HUES6 (cell line): ENCODE results near the gene PET100.

Experiments
- H3K27ac ChIP-seq: 2 replicates; pipeline ENCODE4 v1.7.0; 2013; ENCODE audit warnings: low read depth, mild to moderate bottlenecking, low read length, inconsistent platforms
- H3K27me3 ChIP-seq: 2 replicates; pipeline ENCODE4 v1.6.1; 2013; ENCODE audit warnings: low read length; ENCODE audit not compliant: control insufficient read depth, insufficient read depth
- H3K36me3 ChIP-seq: 2 replicates; pipeline ENCODE4 v1.6.1; 2013; ENCODE audit warnings: low read length; ENCODE audit not compliant: control insufficient read depth, insufficient read depth
- H3K4me1 ChIP-seq: 2 replicates; pipeline ENCODE4 v1.6.1; 2013; ENCODE audit warnings: low read length; ENCODE audit not compliant: control insufficient read depth, insufficient read depth
- H3K4me3 ChIP-seq: 2 replicates; pipeline ENCODE4 v1.5.1; 2013; ENCODE audit warnings: low read depth, low read length
- H3K9ac ChIP-seq: one replicate; pipeline ENCODE4 v1.6.1; 2013; ENCODE audit warnings: mild to moderate bottlenecking, low read length
- H3K9me3 ChIP-seq: 2 replicates; pipeline ENCODE4 v1.6.1; 2013; ENCODE audit warnings: low read depth, low read length; ENCODE audit not compliant: control insufficient read depth, insufficient read depth

PET100 gene

DNA sequence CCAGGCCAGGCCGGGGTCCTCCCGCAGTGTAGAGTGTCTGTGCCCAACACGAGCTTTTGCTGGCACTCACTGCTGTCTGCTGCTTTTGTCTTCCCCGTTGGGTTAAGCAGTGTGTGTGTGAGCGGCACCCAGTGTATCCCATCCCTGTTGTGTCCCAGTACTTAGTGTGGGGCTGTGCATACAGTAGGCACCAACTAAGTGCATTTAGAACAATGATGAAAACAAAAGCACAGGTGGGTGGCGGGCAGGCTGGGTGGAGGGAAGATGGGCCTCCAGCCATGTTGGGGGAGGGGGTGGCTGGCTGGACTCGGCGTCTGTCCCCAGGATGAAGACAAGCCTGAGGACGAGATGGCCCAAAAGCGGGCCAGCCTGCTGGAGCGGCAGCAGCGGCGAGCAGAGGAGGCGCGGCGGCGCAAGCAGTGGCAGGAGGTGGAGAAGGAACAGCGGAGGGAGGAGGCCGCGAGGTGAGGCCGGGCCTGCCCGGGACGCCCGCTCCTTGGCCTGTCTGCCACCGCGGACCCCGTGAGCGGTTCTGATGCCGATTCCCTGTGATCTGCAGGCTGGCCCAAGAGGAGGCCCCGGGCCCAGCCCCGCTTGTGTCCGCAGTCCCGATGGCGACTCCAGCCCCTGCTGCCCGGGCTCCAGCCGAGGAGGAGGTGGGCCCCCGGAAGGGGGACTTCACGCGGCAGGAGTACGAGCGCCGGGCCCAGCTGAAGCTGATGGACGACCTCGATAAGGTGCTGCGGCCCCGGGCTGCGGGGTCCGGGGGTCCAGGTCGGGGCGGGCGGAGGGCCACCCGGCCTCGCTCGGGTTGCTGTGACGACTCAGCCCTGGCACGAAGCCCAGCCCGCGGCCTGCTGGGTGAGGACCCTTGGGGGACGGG is 14.5 kb upstream of the PET100 start:
- H3K9ac ChIP-seq, result no peak overlapping the region
- H3K27me3 ChIP-seq, result no peaks in the 10 kb centered on the region
- no peaks in the 10 kb centered on the region for H3K9me3 ChIP-seq
- peaks cover 41% of the 10 kb centered on the region for H3K36me3 ChIP-seq
- no peaks in the 10 kb centered on the region for H3K4me1 ChIP-seq
- no peak overlapping the region for H3K27ac ChIP-seq
- no peak overlapping the region for H3K4me3 ChIP-seq

DNA sequence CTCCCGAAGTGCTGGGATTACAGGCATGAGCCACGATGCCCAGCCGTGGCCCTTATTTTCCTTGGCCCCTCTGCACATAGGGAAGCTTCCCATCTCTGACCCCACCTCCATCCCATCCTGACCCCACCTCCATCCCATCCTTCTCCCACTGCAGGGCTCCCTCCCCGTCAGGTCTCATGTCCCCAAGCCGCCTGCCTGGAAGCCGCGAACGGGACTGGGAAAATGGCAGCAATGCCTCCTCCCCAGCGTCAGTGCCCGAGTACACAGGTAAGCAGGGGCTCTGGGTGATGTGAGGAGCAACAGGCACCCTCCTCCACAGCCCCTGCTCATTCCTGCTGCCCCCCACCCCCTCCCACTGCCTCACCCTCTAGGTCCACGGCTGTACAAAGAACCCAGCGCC is 12.4 kb upstream of the PET100 start:
- Histone ChIP-seq H3K27me3 (no peaks in the 10 kb centered on the region), H3K36me3 (peaks cover 53% of the 10 kb centered on the region), H3K27ac (no peak overlapping the region)

DNA sequence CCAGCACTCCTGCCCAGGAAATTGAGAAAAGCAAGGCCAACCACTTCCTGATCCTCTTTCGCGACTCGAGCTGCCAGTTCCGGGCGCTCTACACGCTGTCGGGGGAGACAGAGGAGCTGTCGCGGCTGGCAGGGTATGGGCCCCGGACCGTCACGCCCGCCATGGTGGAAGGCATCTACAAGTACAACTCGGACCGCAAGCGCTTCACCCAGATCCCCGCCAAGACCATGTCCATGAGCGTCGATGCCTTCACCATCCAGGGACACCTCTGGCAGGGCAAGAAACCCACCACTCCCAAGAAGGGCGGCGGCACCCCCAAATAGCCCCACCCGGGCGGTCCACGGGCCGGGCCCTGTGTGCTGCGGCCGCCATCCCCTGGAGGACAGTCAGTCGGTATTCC is 11.9 kb upstream of the PET100 start:
- no peak overlapping the region for H3K27ac ChIP-seq

More for the DNA sequence above, 12.4 kb upstream of the PET100 start:
- Histone ChIP-seq H3K9ac (no peak overlapping the region), H3K9me3 (no peaks in the 10 kb centered on the region), H3K4me3 (no peak overlapping the region), H3K4me1 (no peaks in the 10 kb centered on the region)

DNA sequence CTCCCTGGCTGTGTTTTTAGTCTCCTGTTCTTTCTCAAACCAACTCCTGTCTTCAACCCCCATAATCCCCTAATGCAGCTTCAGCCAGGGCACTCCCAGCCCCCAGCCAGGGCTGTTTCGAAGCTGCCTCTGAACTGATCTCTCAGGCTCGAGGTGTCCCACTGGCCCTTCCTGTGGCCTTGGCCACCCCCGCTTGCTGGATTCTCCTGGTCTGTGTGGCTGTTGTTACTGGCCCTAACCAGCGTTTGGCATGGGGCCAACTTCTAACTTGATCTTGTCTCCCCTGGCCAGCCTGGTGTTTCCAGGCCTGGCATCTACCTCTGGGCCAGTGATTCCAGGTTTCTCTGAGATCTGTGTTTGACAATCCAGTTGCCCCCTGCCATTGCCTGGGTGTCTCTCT is 11.2 kb upstream of the PET100 start:
- Histone ChIP-seq H3K4me3 (no peak overlapping the region), H3K9ac (no peak overlapping the region), H3K4me1 (no peaks in the 10 kb centered on the region), H3K36me3 (peaks cover 64% of the 10 kb centered on the region), H3K9me3 (no peaks in the 10 kb centered on the region), H3K27me3 (no peaks in the 10 kb centered on the region), H3K27ac (no peak overlapping the region)

More for the DNA sequence above, 11.9 kb upstream of the PET100 start:
- Histone ChIP-seq H3K36me3 (peaks cover 59% of the 10 kb centered on the region), H3K9ac (no peak overlapping the region), H3K9me3 (no peaks in the 10 kb centered on the region), H3K27me3 (no peaks in the 10 kb centered on the region), H3K4me3 (no peak overlapping the region), H3K4me1 (no peaks in the 10 kb centered on the region)

DNA sequence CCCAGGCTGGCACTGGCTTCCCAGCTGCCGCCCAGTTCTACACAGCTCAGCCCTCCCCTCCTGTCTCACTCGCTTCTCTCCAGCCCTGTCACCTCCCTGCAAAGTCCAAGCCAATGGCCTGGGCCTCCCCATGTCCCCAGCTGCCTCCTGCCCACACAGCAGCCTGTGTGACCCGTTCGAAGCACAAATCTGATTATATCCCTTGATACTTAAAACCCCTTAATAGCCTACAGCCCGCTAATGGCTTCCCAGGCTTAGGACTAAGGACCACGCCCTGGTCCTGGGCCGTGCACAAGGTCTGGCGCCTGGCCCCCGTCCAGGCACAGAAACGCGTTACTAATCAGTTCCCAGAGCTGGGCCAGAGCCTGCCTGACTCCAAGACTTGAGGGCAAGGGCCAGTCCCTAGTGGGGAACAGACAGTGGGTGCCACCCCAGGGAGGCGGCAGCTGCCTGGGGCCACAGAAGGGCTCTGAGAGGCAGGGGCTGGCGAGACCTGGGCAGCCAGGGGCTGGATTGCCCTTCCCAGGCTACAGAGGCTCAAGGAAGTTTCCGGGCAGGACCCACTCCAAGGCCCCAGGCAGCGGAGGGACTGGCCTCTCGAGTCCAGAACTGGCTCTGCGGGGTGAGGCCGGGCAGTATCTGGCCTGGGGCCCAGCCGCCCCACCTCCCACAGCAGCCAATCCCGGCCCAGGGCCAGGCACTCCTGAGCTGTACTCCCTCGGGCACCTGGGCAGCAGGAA is 10.7 kb upstream of the PET100 start:
- H3K4me3 ChIP-seq, result no peak overlapping the region
- H3K27me3 ChIP-seq, result no peaks in the 10 kb centered on the region
- H3K9ac ChIP-seq, result no peak overlapping the region
- peaks cover 64% of the 10 kb centered on the region for H3K36me3 ChIP-seq
- H3K27ac ChIP-seq, result no peak overlapping the region
- H3K4me1 ChIP-seq, result no peaks in the 10 kb centered on the region
- no peaks in the 10 kb centered on the region for H3K9me3 ChIP-seq

DNA sequence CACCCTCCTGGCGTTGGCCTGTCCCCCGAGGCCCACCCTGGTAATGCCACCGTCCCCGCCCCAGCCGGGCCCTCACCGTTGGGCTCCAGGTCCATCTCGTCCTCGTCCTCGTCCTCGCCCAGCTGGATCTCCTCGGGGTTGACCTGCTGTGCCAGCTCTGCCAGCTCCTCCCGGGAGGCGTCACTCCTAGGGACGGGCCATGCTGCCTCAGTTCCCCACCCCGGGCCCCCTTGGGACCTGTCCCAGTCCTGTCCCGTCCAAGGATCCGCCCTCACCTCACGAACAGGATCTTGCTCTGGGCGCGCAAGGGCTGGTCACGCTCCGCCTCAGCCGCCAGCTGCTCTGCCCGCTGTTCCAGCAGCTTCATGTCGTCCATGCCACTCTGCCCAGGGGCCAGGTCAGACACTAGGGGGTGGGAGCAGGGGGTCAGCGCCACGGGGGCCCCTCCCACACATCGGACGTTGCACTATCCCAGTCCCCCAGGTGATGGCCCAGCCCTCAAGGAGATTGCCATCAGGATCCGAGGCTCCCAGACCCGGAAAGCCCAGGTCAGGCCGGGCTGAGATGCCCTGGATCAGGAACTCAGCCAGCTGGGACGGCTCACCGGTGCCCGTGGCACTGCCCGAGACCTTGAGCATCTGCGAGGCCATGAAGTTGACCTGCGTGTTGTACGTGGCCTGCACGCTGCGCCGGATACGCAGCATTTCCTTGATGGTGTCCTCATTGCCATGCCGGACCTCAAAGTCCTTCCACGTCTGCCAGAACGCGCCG is 9.7 kb upstream of the PET100 start:
- H3K27me3 ChIP-seq, result no peaks in the 10 kb centered on the region
- no peak overlapping the region for H3K27ac ChIP-seq
- H3K36me3 ChIP-seq, result peaks cover 72% of the 10 kb centered on the region
- no peak overlapping the region for H3K9ac ChIP-seq
- H3K9me3 ChIP-seq, result no peaks in the 10 kb centered on the region
- no peak overlapping the region for H3K4me3 ChIP-seq
- H3K4me1 ChIP-seq, result no peaks in the 10 kb centered on the region

DNA sequence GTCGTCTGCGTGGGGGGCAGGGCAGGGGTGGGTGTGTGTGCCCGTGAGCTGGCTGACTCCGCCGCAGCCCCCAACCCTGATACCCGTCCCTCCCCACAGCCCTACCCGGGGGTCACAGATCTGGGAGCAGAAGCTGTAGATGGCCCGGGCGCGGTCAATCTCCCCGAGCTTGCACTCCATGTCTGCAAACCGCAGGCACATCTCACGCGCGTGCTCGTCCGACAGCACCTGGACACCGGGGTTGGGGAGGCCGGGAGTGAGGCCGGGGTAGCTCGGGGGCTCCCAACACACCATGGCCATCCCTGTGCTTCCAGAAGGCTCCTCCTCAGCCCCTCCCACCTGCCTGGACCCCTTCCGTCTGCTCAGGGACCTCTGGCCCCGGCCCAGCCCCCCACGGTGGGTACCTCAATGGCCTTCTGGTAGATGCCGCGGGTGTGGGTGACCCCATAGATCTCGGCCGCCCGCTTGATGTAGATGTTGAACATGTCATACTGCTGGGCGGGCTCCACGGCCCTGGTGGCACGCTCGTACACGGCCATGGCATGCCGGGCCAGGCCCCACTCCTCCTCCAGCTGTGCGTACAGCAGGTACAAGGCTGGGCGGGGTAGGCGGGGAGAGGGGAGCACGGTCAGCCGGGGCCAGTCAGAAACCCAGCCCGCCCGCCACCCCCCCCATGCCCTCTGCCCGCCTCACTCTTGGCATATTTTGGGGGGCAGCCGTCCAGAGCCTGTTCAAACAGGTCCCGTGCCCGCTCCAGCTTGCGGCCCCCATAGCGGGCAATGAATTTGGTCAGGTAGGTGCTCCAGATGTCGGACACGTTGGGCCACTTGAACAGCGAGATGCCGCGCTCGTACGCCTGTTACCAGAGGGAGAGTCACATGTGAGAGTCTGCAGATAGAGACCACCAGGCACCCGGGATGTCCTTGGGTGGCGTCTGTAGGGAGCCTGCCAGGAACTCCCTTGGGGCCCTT is 8.9 kb upstream of the PET100 start:
- no peaks in the 10 kb centered on the region for H3K9me3 ChIP-seq
- no peak overlapping the region for H3K4me3 ChIP-seq
- H3K27me3 ChIP-seq, result no peaks in the 10 kb centered on the region
- H3K4me1 ChIP-seq, result no peaks in the 10 kb centered on the region
- H3K36me3 ChIP-seq, result peaks cover 80% of the 10 kb centered on the region
- no peak overlapping the region for H3K9ac ChIP-seq
- no peak overlapping the region for H3K27ac ChIP-seq

DNA sequence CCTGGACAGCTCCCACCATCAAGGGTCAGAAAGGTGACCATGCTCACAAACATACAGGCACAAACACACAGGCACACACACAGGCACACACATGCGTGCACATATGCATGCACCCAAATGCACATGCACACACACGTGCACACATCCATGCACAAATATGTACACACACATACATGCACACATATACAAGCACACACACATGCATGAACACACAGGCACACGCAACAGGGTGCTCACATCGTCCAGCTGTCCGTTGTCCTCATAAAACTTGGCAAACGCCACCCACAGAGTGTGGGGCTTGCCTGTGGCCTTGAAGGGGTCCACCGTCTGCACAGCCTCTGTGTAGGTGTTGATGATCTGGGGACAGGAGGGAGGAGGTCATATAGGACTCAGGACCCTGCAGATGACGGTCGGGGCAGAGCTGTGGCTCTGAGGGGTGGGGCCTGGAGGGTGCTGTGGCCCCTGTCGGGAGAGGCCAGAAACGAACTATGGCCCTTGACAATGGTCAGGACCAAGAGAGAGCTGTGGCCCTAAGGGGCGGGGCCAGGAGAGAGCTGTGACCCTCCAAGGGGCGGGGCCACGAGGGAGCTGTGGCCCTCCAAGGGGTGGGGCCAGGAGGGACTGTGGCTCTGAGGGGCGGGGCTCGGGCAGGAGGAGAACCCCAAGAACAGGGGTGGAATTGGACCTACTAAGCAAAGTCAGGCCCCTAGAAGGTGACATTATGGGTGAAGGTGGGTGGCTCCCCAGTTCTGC is 6.5 kb upstream of the PET100 start:
- no peak overlapping the region for H3K9ac ChIP-seq
- no peaks in the 10 kb centered on the region for H3K27me3 ChIP-seq
- H3K4me1 ChIP-seq, result no peaks in the 10 kb centered on the region
- no peak overlapping the region for H3K27ac ChIP-seq
- H3K4me3 ChIP-seq, result no peak overlapping the region
- H3K36me3 ChIP-seq, result peaks cover 83% of the 10 kb centered on the region
- H3K9me3 ChIP-seq, result no peaks in the 10 kb centered on the region

DNA sequence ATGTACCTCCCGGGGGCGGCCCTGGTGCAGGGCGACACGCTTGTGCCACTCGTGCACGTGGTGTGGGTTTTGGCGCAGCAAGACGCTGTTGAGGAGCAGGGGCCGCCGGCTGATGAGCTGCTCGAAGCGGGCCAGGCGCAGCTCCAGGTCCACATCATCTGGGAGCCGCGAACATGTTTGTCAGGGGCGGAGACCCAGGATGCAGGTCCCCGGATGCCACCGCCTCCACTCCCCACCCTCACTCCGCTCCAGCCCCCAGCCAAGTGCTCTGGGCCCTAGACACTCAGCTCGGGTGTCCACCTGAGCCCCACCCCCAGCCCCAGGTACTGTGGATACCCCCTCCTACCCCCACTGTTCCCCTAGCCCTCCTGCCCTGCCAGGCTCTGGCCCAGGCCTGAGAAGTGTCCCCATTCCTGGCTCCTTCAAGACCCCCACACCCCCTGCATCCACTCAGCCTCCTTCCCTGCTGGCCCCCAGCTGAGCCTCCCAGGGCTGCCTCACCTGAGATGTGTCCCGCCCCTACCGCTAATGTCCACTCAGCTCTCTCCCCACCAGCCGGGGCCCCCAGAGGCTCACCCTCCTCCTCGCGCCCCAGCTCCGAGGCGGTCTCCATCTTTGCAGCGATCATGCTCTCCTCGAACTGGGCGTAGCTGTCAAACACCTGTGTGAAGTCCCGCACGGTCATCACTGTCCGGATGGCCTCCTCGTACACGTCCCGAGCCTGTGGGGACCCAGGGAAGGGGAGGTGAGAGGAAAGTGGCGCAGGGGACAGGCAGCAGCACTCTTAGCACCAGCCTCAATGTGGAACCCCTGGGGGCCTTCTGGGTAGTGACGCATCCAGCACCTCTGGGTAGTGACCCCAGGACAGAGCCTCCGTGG is 5.6 kb upstream of the PET100 start:
- no peaks in the 10 kb centered on the region for H3K4me1 ChIP-seq
- no peaks in the 10 kb centered on the region for H3K9me3 ChIP-seq
- H3K36me3 ChIP-seq, result peaks cover 74% of the 10 kb centered on the region

More for the DNA sequence above, 5.6 kb upstream of the PET100 start:
- Histone ChIP-seq H3K4me3 (no peak overlapping the region), H3K27ac (no peak overlapping the region), H3K27me3 (no peaks in the 10 kb centered on the region), H3K9ac (no peak overlapping the region)
